ENCODE measurements around the gene FRMD4A. TPM values are rescaled to one million over a fixed set of nuclear protein-coding genes. Genes with fewer than 3 reads are reported as not detected.

FRMD4A gene
- total and polyA plus RNA-seq, 5 experiments from 2014 or later = 0.02 to 0.80 (median 0.31) TPM; not detected in 2

- POLR2A ChIA-PET = interaction anchor here (0.5 kb wide), 1 partner anchor 10 kb away, joined by 3 read pairs; no protein-coding TSS in a partner anchor
- DNase-seq (no peak), ATAC-seq (no peak)
- H3K27ac Mint-ChIP-seq = no peak overlapping the region
- H3K27me3 Mint-ChIP-seq = peaks cover 5 to 32% (median 29%) of the 10 kb centered on the region in 5 donors
- H3K9me3 Mint-ChIP-seq = no peaks in the 10 kb centered on the region
- no peak overlapping the region for H3K4me3 Mint-ChIP-seq
- H3K36me3 Mint-ChIP-seq = peaks cover 0 to 1% (median 0%) of the 10 kb centered on the region in 3 donors
- peaks cover 3 to 13% (median 11%) of the 10 kb centered on the region in 4 donors for H3K4me1 Mint-ChIP-seq
Observed at GRCh38 chr10:13741438-13741837, 589.3 kb downstream of the FRMD4A start.

- DNase-seq (no peak), ATAC-seq (no peak)
- H3K27ac Mint-ChIP-seq = no peak overlapping the region
- peaks cover 0 to 1% (median 0%) of the 10 kb centered on the region in 3 donors for H3K36me3 Mint-ChIP-seq
- no peak overlapping the region for H3K4me3 Mint-ChIP-seq
- peaks cover 2 to 13% (median 11%) of the 10 kb centered on the region in 4 donors for H3K4me1 Mint-ChIP-seq
- POLR2A ChIA-PET = interaction anchor here (0.7 kb wide), 1 partner anchor 35 kb away, joined by 3 read pairs; no protein-coding TSS in a partner anchor
- H3K9me3 Mint-ChIP-seq = no peaks in the 10 kb centered on the region
- H3K27me3 Mint-ChIP-seq = peaks cover 3 to 28% (median 25%) of the 10 kb centered on the region in 5 donors
Observed at GRCh38 chr10:13740461-13740860, 590.3 kb downstream of the FRMD4A start.

- no peak for ATAC-seq
- no peak overlapping the region for H3K4me3 Mint-ChIP-seq
- H3K27ac Mint-ChIP-seq = no peak overlapping the region
- H3K4me1 Mint-ChIP-seq = peaks cover 2 to 13% (median 11%) of the 10 kb centered on the region in 4 donors
- POLR2A ChIA-PET = interaction anchor here (0.6 kb wide), 1 partner anchor 15 kb away, joined by 4 read pairs; no protein-coding TSS in a partner anchor
- H3K9me3 Mint-ChIP-seq = no peaks in the 10 kb centered on the region
- H3K36me3 Mint-ChIP-seq = peaks cover 0 to 1% (median 0%) of the 10 kb centered on the region in 3 donors
- no peak for DNase-seq
- peaks cover 0 to 28% (median 17%) of the 10 kb centered on the region in 5 donors for H3K27me3 Mint-ChIP-seq
Observed at GRCh38 chr10:13739183-13739582, 591.5 kb downstream of the FRMD4A start.

GRCh38 chr10:13736506-13736905 lies 594.2 kb downstream of the FRMD4A start:
- Mint-ChIP-seq H3K36me3 (peaks cover 0 to 1% (median 0%) of the 10 kb centered on the region in 3 donors), H3K4me1 (no peaks in the 10 kb centered on the region), H3K4me3 (no peak overlapping the region), H3K27ac (no peak overlapping the region), H3K27me3 (peaks cover 0 to 12% (median 2%) of the 10 kb centered on the region in 5 donors), H3K9me3 (no peaks in the 10 kb centered on the region)
- DNase-seq (no peak), ATAC-seq (no peak)
- POLR2A ChIA-PET = no interaction called here

GRCh38 chr10:13734151-13734550 lies 596.6 kb downstream of the FRMD4A start:
- ATAC-seq (no peak), DNase-seq (no peak)
- peaks cover 0 to 1% (median 0%) of the 10 kb centered on the region in 3 donors for H3K36me3 Mint-ChIP-seq
- H3K4me1 Mint-ChIP-seq = no peaks in the 10 kb centered on the region
- no peaks in the 10 kb centered on the region for H3K9me3 Mint-ChIP-seq
- no peak overlapping the region for H3K4me3 Mint-ChIP-seq
- POLR2A ChIA-PET = no interaction called here
- H3K27me3 Mint-ChIP-seq = peaks cover 0 to 2% (median 0%) of the 10 kb centered on the region in 5 donors
- H3K27ac Mint-ChIP-seq = no peak overlapping the region

- ATAC-seq = no peak
- Mint-ChIP-seq H3K9me3 (no peaks in the 10 kb centered on the region), H3K27ac (no peak overlapping the region), H3K4me1 (no peaks in the 10 kb centered on the region), H3K36me3 (peaks cover 0 to under 1% (median 0%) of the 10 kb centered on the region in 3 donors), H3K4me3 (no peak overlapping the region), H3K27me3 (peaks cover 0 to under 1% (median 0%) of the 10 kb centered on the region in 5 donors)
- POLR2A ChIA-PET = no interaction called here
- no peak for DNase-seq
Observed at GRCh38 chr10:13733071-13733470, 597.7 kb downstream of the FRMD4A start.

- Mint-ChIP-seq H3K27me3 (peaks cover 0 to 4% (median 0%) of the 10 kb centered on the region in 5 donors), H3K4me1 (no peaks in the 10 kb centered on the region), H3K9me3 (no peaks in the 10 kb centered on the region), H3K27ac (no peak overlapping the region), H3K36me3 (no peaks in the 10 kb centered on the region), H3K4me3 (no peak overlapping the region)
- ATAC-seq = no peak
- POLR2A ChIA-PET = no interaction called here
- no peak for DNase-seq
Observed at GRCh38 chr10:13732465-13732881, 598.3 kb downstream of the FRMD4A start.

- no peaks in the 10 kb centered on the region for H3K9me3 Mint-ChIP-seq
- H3K36me3 Mint-ChIP-seq = no peaks in the 10 kb centered on the region
- no peaks in the 10 kb centered on the region for H3K4me1 Mint-ChIP-seq
- H3K27ac Mint-ChIP-seq = no peak overlapping the region
- H3K4me3 Mint-ChIP-seq = no peak overlapping the region
- POLR2A ChIA-PET = interaction anchor here (0.7 kb wide), 1 partner anchor 9 kb away, joined by 3 read pairs; no protein-coding TSS in a partner anchor
- peaks cover 0 to 5% (median 0%) of the 10 kb centered on the region in 5 donors for H3K27me3 Mint-ChIP-seq
- ATAC-seq (no peak), DNase-seq (no peak)
Observed at GRCh38 chr10:13731799-13732198, 598.9 kb downstream of the FRMD4A start.

GRCh38 chr10:13730956-13731355 lies 599.8 kb downstream of the FRMD4A start:
- H3K27me3 Mint-ChIP-seq = peaks cover 0 to 5% (median 0%) of the 10 kb centered on the region in 5 donors
- H3K36me3 Mint-ChIP-seq = no peaks in the 10 kb centered on the region
- no peaks in the 10 kb centered on the region for H3K9me3 Mint-ChIP-seq
- ATAC-seq (no peak), DNase-seq (no peak)
- H3K4me1 Mint-ChIP-seq = no peaks in the 10 kb centered on the region
- no peak overlapping the region for H3K4me3 Mint-ChIP-seq
- H3K27ac Mint-ChIP-seq = no peak overlapping the region
- POLR2A ChIA-PET = interaction anchor here (0.7 kb wide), 1 partner anchor 16 kb away, joined by 4 read pairs; no protein-coding TSS in a partner anchor

GRCh38 chr10:13730306-13730652 lies 600.4 kb downstream of the FRMD4A start:
- ATAC-seq (no peak), DNase-seq (no peak)
- POLR2A ChIA-PET = no interaction called here
- no peaks in the 10 kb centered on the region for H3K36me3 Mint-ChIP-seq
- no peaks in the 10 kb centered on the region for H3K9me3 Mint-ChIP-seq
- no peaks in the 10 kb centered on the region for H3K4me1 Mint-ChIP-seq
- H3K27ac Mint-ChIP-seq = no peak overlapping the region
- peaks cover 0 to 5% (median 0%) of the 10 kb centered on the region in 5 donors for H3K27me3 Mint-ChIP-seq
- no peak overlapping the region for H3K4me3 Mint-ChIP-seq

GRCh38 chr10:13729586-13730305 lies 601.0 kb downstream of the FRMD4A start:
- H3K4me3 Mint-ChIP-seq = no peak overlapping the region
- POLR2A ChIA-PET = no interaction called here
- DNase-seq = no peak
- no peaks in the 10 kb centered on the region for H3K4me1 Mint-ChIP-seq
- peaks cover 0 to 5% (median 0%) of the 10 kb centered on the region in 5 donors for H3K27me3 Mint-ChIP-seq
- no peak overlapping the region for H3K27ac Mint-ChIP-seq
- no peaks in the 10 kb centered on the region for H3K36me3 Mint-ChIP-seq
- no peak for ATAC-seq
- no peaks in the 10 kb centered on the region for H3K9me3 Mint-ChIP-seq

GRCh38 chr10:13728898-13729535 lies 601.7 kb downstream of the FRMD4A start:
- peak overlapping the region in 1 of 10 donors; percentile 47 for H3K27ac Mint-ChIP-seq
- no peaks in the 10 kb centered on the region for H3K36me3 Mint-ChIP-seq
- POLR2A ChIA-PET = no interaction called here
- no peaks in the 10 kb centered on the region for H3K9me3 Mint-ChIP-seq
- H3K27me3 Mint-ChIP-seq = peaks cover 0 to 5% (median 0%) of the 10 kb centered on the region in 5 donors
- no peaks in the 10 kb centered on the region for H3K4me1 Mint-ChIP-seq
- no peak for ATAC-seq
- DNase-seq = no peak
- H3K4me3 Mint-ChIP-seq = no peak overlapping the region

- H3K27me3 Mint-ChIP-seq = peaks cover 0 to 5% (median 0%) of the 10 kb centered on the region in 5 donors
- H3K9me3 Mint-ChIP-seq = peaks cover 0 to 2% (median 0%) of the 10 kb centered on the region in 9 donors
- H3K4me3 Mint-ChIP-seq = no peak overlapping the region
- ATAC-seq (no peak), DNase-seq (no peak)
- H3K4me1 Mint-ChIP-seq = no peaks in the 10 kb centered on the region
- POLR2A ChIA-PET = no interaction called here
- H3K36me3 Mint-ChIP-seq = peaks cover 0 to 4% (median 0%) of the 10 kb centered on the region in 3 donors
- no peak overlapping the region for H3K27ac Mint-ChIP-seq
Observed at GRCh38 chr10:13725594-13725993, 605.1 kb downstream of the FRMD4A start.

Measured in naive thymus-derived CD8-positive, alpha-beta T cell (primary cell).